UCSD-AML1 (cell line): ENCODE results near the gene CEP164.

Experiments used
- DNase-seq: peaks from one replicate; lab custom pipeline; 2025; ENCODE audit not compliant: unreplicated experiment; lab: John Stamatoyannopoulos, UW

Gene CEP164

GRCh38 chr11:117356126-117356890 lies 28.7 kb downstream of the CEP164 start:
- DNase-seq: no peak

GRCh38 chr11:117361432-117361831 lies 33.8 kb downstream of the CEP164 start:
- no peak for DNase-seq

GRCh38 chr11:117366248-117366647 lies 38.6 kb downstream of the CEP164 start:
- DNase-seq: no peak

- DNase-seq: no peak
These were observed 39.2 kb downstream of the CEP164 start for GRCh38 chr11:117366875-117367274.

GRCh38 chr11:117369534-117369933 lies 41.9 kb downstream of the CEP164 start:
- no peak for DNase-seq

GRCh38 chr11:117371453-117371852 lies 43.8 kb downstream of the CEP164 start:
- no peak for DNase-seq

GRCh38 chr11:117374316-117375055 lies 46.8 kb downstream of the CEP164 start:
- no peak for DNase-seq

- no peak for DNase-seq
These were observed 48.3 kb downstream of the CEP164 start for GRCh38 chr11:117375960-117376359.

GRCh38 chr11:117376517-117376916 lies 48.9 kb downstream of the CEP164 start:
- DNase-seq: no peak

- DNase-seq: no peak
These were observed 51.6 kb downstream of the CEP164 start for GRCh38 chr11:117378976-117379865.

- no peak for DNase-seq
These were observed 53.0 kb downstream of the CEP164 start for GRCh38 chr11:117380676-117381075.

GRCh38 chr11:117381481-117382387 lies 54.1 kb downstream of the CEP164 start:
- no peak for DNase-seq

GRCh38 chr11:117382746-117383145 lies 55.1 kb downstream of the CEP164 start:
- no peak for DNase-seq

- DNase-seq: no peak
These were observed 56.4 kb downstream of the CEP164 start for GRCh38 chr11:117384045-117384444.

- no peak for DNase-seq
These were observed 57.8 kb downstream of the CEP164 start for GRCh38 chr11:117385471-117385870.

GRCh38 chr11:117385906-117386305 lies 58.3 kb downstream of the CEP164 start:
- DNase-seq: no peak

- no peak for DNase-seq
These were observed 60.5 kb downstream of the CEP164 start for GRCh38 chr11:117387992-117388755.

- no peak for DNase-seq
These were observed 63.1 kb downstream of the CEP164 start for GRCh38 chr11:117390743-117391142.

GRCh38 chr11:117391181-117391580 lies 63.5 kb downstream of the CEP164 start:
- no peak for DNase-seq
